SK-MEL-5 (cell line): ENCODE results near the gene GLOD5. TPM values are rescaled to one million over a fixed set of nuclear protein-coding genes. Genes with fewer than 3 reads are reported as not detected.
A peak's percentile ranks its signal among the peaks of the same experiment; 100 is the strongest.

ENCODE experiments used
- DNase-seq: peaks from one replicate; pipeline ENCODE4 v3.0.0-alpha.2; 2016; ENCODE audit warnings: low read depth, low spot score
- in situ Hi-C: cut with HindIII; loops from 2 replicates; pipeline ENCODE4 v1.10.0; 2016; ENCODE audit warnings: low sequenced_read_pairs, high pct_unique_total_duplicates, low pct_unique_long_range_greater_than_20kb
- total RNA-seq: library from RNA; depleted of rRNA; stranded (reverse); fragments of >200 nt; shearing (Covaris generic); gene quantifications from 2 replicates; pipeline ENCODE4 v1.2.3, GENCODE V29; 2014

The GLOD5 gene
- total RNA-seq, 1 experiment from 2014 or later = not detected

- in situ Hi-C loops = no loop called here
- DNase-seq = no peak
Measured at GRCh38 chrX:48786825-48787504, 25.4 kb downstream of the GLOD5 start.

- in situ Hi-C loops = no loop called here
- DNase-seq = no peak
Measured at GRCh38 chrX:48787505-48788443, 26.2 kb downstream of the GLOD5 start.

- DNase-seq = no peak
- in situ Hi-C loops = no loop called here
Measured at GRCh38 chrX:48789366-48790220, 28.0 kb downstream of the GLOD5 start.

GRCh38 chrX:48790477-48790876 is 28.9 kb downstream of the GLOD5 start:
- in situ Hi-C loops = no loop called here

GRCh38 chrX:48791063-48791820 is 29.7 kb downstream of the GLOD5 start:
- no peak for DNase-seq
- in situ Hi-C loops = no loop called here

More at GRCh38 chrX:48790477-48790876, 28.9 kb downstream of the GLOD5 start:
- no peak for DNase-seq

GRCh38 chrX:48792219-48792618 is 30.7 kb downstream of the GLOD5 start:
- no peak for DNase-seq
- in situ Hi-C loops = no loop called here

GRCh38 chrX:48793935-48794334 is 32.4 kb downstream of the GLOD5 start:
- no peak for DNase-seq
- in situ Hi-C loops = no loop called here

- no peak for DNase-seq
- in situ Hi-C loops = no loop called here
Measured at GRCh38 chrX:48794340-48794910, 32.9 kb downstream of the GLOD5 start.

GRCh38 chrX:48794911-48795515 is 33.5 kb downstream of the GLOD5 start:
- no peak for DNase-seq
- in situ Hi-C loops = no loop called here

- no peak for DNase-seq
- in situ Hi-C loops = no loop called here
Measured at GRCh38 chrX:48798318-48798717, 36.8 kb downstream of the GLOD5 start.

- no peak for DNase-seq
- in situ Hi-C loops = no loop called here
Measured at GRCh38 chrX:48800574-48801279, 39.2 kb downstream of the GLOD5 start.

GRCh38 chrX:48801280-48802088 is 39.9 kb downstream of the GLOD5 start, which contains the start of gene HDAC6:
TSS of gene HDAC6 (plus strand) at chrX:48802067. CDS start at chrX:48802693, 626 bp downstream.
- in situ Hi-C loops = no loop called here
- peak; percentile 98 for DNase-seq

- DNase-seq = peak; percentile 91
- in situ Hi-C loops = no loop called here
Measured at GRCh38 chrX:48802089-48802904, 40.8 kb downstream of the GLOD5 start.

GRCh38 chrX:48802905-48803200 is 41.3 kb downstream of the GLOD5 start:
- no peak for DNase-seq
- in situ Hi-C loops = no loop called here

- in situ Hi-C loops = no loop called here
- peak; percentile 16 for DNase-seq
Measured at GRCh38 chrX:48806081-48806480, 44.5 kb downstream of the GLOD5 start.
